Vagina (tissue), 2 donors: Measurements from ENCODE around the gene ZNF358. TPM values are rescaled to one million over a fixed set of nuclear protein-coding genes. Genes with fewer than 3 reads are reported as not detected.

ENCODE experiments used
- DNase-seq, 2 donors: peaks; one replicate each; pipeline ENCODE4 v3.0.0-alpha.2; 2017; ENCODE audit errors: extremely low spot score in 2 of 2
- H3K27ac ChIP-seq: fragments of 200-600 bp; sonication (generic); one replicate; pipeline ENCODE4 v1.5.1; 2019
- H3K27me3 ChIP-seq: fragments of 200-600 bp; sonication (generic); one replicate; pipeline ENCODE4 v1.5.1; 2019
- H3K36me3 ChIP-seq, 2 donors: fragments of 200-600 bp; sonication (generic); one replicate each; pipeline ENCODE4 v1.5.1; 2017 to 2019
- H3K4me1 ChIP-seq: fragments of 200-600 bp; sonication (generic); one replicate; pipeline ENCODE4 v1.5.1; 2019
- H3K4me3 ChIP-seq, 2 donors: fragments of 200-600 bp; sonication (generic); 1 replicate in 1 of 2; 2 replicates in 1 of 2; pipeline ENCODE4 v1.5.1; 2016 to 2019
- H3K9me3 ChIP-seq: fragments of 200-600 bp; sonication (generic); one replicate; pipeline ENCODE4 v1.5.1; 2019
- POLR2A ChIP-seq, 2 donors: fragments of 450-650 bp; IDR thresholded peaks; one replicate each; pipeline ENCODE4 v1.6.1; 2017; ENCODE audit warnings: antibody characterized with exemption in 2 of 2, mild to moderate bottlenecking in 2 of 2, moderate library complexity in 2 of 2
- POLR2AphosphoS5 ChIP-seq, 2 donors: sonication (generic); formaldehyde crosslinking; IDR thresholded peaks; one replicate each; pipeline ENCODE4 v1.9.0; 2017; ENCODE audit warnings: antibody characterized with exemption in 2 of 2, mild to moderate bottlenecking in 2 of 2, low read depth in 1 of 2; ENCODE audit not compliant: insufficient read depth in 1 of 2
- intact Hi-C: fragments of 100-400 bp; cut with DNase I; formaldehyde crosslinking; loops from one replicate; pipeline ENCODE4 v1.15.1; 2023
- total RNA-seq: library from RNA; depleted of rRNA; stranded (reverse); fragments of >200 nt; gene quantifications from one replicate; pipeline ENCODE4 v1.2.3, GENCODE V29; 2016
- TF ChIP-seq, protein P1 (sequence below), 3 experiments: fragments of 450-650 bp in 2 of 3; fragments of 200-600 bp in 1 of 3; sonication (generic) in 1 of 3; IDR thresholded peaks; one replicate each; pipeline ENCODE4 v1.5.1; 2017 to 2019; ENCODE audit warnings: antibody characterized with exemption in 3 of 3, mild to moderate bottlenecking in 2 of 3, moderate library complexity in 2 of 3

ZNF358 gene
- total RNA-seq, 1 donor from 2014 or later, result 87.4 TPM

DNA sequence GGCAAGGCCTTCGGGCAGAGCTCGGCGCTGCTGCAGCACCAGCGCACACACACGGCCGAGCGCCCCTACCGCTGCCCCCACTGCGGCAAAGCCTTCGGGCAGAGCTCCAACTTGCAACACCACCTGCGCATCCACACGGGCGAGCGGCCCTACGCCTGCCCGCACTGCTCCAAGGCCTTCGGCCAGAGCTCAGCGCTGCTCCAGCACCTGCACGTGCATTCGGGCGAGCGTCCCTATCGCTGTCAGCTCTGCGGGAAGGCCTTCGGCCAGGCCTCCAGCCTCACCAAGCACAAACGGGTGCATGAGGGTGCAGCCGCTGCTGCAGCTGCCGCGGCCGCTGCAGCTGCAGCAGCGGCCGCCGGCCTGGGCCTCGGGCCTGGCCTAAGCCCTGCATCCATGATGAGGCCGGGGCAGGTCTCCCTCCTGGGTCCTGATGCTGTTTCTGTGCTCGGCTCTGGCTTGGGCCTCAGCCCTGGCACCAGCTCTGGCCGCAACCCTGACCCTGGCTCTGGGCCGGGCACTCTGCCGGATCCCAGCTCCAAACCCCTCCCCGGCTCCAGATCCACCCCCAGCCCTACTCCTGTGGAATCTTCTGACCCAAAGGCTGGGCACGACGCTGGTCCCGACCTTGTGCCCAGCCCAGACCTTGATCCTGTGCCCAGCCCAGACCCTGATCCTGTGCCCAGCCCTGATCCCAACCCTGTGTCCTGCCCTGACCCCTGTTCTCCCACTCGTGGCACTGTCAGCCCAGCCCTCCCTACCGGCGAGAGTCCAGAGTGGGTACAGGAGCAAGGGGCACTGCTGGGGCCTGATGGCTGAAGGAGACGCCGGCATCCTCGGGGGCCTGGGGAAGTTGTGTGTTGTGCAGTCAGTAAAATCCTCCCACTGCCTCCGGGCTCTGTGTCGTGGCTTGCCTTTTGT, 4.5 kb downstream of the ZNF358 start:
- peaks cover 37% of the 10 kb centered on the region for H3K4me1 ChIP-seq
- no peaks in the 10 kb centered on the region for H3K27me3 ChIP-seq
- no peaks in the 10 kb centered on the region for H3K9me3 ChIP-seq
- TF ChIP-seq POLR2A (IDR thresholded peaks at IDR 0.05) (no peak), POLR2AphosphoS5 (IDR thresholded peaks at IDR 0.05; ENCODE audit: insufficient read depth in 1 of 2, low read depth in 1 of 2) (no peak)
- TF ChIP-seq, protein P1, sequence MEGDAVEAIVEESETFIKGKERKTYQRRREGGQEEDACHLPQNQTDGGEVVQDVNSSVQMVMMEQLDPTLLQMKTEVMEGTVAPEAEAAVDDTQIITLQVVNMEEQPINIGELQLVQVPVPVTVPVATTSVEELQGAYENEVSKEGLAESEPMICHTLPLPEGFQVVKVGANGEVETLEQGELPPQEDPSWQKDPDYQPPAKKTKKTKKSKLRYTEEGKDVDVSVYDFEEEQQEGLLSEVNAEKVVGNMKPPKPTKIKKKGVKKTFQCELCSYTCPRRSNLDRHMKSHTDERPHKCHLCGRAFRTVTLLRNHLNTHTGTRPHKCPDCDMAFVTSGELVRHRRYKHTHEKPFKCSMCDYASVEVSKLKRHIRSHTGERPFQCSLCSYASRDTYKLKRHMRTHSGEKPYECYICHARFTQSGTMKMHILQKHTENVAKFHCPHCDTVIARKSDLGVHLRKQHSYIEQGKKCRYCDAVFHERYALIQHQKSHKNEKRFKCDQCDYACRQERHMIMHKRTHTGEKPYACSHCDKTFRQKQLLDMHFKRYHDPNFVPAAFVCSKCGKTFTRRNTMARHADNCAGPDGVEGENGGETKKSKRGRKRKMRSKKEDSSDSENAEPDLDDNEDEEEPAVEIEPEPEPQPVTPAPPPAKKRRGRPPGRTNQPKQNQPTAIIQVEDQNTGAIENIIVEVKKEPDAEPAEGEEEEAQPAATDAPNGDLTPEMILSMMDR (IDR thresholded peaks at IDR 0.05), result no peak
- peaks cover 0 to 7% of the 10 kb centered on the region in 2 donors for H3K36me3 ChIP-seq
- intact Hi-C loops, result loop anchor here (10.0 kb wide), 1 partner anchor 126 kb away; no protein-coding TSS in a partner anchor
- H3K27ac ChIP-seq, result no peak overlapping the region
- no peak overlapping the region for H3K4me3 ChIP-seq
- no peak for DNase-seq

DNA sequence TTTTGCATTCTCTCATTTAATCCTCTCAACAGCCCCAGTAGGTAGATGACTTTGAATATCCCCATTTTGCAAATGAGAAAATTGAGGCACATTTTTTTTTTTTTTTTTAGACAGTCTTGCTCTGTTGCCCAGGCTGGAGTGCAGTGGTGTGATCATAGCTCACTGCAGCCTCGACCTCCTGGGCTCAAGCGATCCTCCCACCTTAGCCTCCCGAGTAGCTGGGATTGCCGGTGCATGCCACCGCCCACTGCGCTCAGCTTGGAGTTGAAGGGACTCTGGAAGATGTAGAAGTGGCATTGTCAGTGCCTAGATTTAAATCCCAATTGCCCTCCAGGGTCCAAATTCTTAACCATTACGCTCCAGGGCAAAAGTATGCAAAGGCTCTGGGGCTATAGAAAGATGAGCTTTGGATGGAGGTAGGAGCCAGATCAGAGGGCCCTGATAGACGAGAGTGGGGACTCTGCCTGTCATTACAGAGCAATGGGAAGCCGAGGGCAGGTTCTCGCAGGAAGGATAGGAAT, 5.7 kb downstream of the ZNF358 start:
- Histone ChIP-seq H3K4me3 (peak overlapping the region; percentile 58 to 74), H3K9me3 (no peaks in the 10 kb centered on the region), H3K4me1 (peaks cover 33% of the 10 kb centered on the region), H3K27me3 (no peaks in the 10 kb centered on the region), H3K27ac (peak overlapping the region; percentile 77), H3K36me3 (peaks cover 4 to 15% of the 10 kb centered on the region in 2 donors)
- intact Hi-C loops, result loop anchor here (10.0 kb wide), 1 partner anchor 127 kb away; no protein-coding TSS in a partner anchor
- DNase-seq, result no peak
- TF ChIP-seq, protein P1 (IDR thresholded peaks at IDR 0.05), result no peak
- TF ChIP-seq POLR2AphosphoS5 (IDR thresholded peaks at IDR 0.05; ENCODE audit: insufficient read depth in 1 of 2, low read depth in 1 of 2), result no peak
- TF ChIP-seq POLR2A (IDR thresholded peaks at IDR 0.05), result no peak

DNA sequence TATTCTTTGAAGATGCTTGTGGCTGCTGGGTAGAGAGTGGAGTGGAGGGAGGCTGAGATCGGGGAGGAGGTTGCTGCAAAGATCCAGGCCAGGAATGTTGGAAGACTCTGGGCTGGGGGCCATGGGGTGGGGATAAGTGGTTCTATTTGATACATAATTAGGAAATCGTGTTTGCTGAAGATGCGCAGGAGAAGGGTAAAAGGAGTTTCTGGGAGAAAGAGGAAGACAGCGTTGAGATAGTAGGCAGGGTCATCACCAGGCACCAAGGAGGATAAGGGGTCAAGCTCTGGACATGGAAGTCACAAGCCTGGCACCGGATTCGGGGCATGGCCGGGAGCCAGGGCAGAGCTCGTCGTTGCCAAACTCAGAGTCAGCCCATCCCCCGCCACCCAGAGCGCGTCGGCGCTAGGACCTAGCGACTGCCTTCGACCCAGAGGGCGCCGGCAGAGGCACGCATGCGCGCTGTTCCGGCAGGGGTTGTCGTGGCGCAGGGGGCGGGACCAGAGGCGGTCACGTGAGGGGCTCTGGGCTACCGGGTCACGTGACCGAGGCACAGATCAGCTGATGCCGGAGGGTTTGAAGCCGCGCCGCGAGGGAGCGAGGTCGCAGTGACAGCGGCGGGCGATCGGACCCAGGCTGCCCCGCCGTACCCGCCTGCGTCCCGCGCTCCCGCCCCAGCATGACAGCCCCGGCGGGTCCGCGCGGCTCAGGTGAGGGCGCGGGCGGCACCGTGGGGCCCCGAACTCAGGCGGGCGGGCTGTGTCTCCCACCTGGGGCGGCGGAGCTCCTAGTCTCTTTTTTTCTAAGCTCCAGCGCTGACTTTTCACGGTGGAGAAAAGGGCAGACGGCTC, 6.4 kb downstream of the ZNF358 start, which contains the start of gene MCOLN1:
TSS of gene MCOLN1 (plus strand) at position 553 of the 851 bp plus-strand sequence. CDS start at position 680, 127 bp downstream.
- H3K4me1 ChIP-seq, result peaks cover 26% of the 10 kb centered on the region
- intact Hi-C loops, result loop anchor here (10.0 kb wide), 1 partner anchor 127 kb away; no protein-coding TSS in a partner anchor
- H3K36me3 ChIP-seq, result peaks cover 4 to 20% of the 10 kb centered on the region in 2 donors
- no peaks in the 10 kb centered on the region for H3K27me3 ChIP-seq
- peak in 1 of 2 donors; percentile 97 for DNase-seq
- H3K27ac ChIP-seq, result peak within 1 kb of the TSS; percentile 77
- H3K4me3 ChIP-seq, result peak within 1 kb of the TSS; percentile 58 to 74
- peak in 1 of 2 donors; percentile 33 for TF ChIP-seq POLR2A (IDR thresholded peaks at IDR 0.05)
- TF ChIP-seq, protein P1 (IDR thresholded peaks at IDR 0.05), result peak in 2 of 3 experiments; percentile 15 to 36
- TF ChIP-seq POLR2AphosphoS5 (IDR thresholded peaks at IDR 0.05; ENCODE audit: insufficient read depth in 1 of 2, low read depth in 1 of 2), result peak; percentile 90 to 100
- H3K9me3 ChIP-seq, result no peaks in the 10 kb centered on the region

DNA sequence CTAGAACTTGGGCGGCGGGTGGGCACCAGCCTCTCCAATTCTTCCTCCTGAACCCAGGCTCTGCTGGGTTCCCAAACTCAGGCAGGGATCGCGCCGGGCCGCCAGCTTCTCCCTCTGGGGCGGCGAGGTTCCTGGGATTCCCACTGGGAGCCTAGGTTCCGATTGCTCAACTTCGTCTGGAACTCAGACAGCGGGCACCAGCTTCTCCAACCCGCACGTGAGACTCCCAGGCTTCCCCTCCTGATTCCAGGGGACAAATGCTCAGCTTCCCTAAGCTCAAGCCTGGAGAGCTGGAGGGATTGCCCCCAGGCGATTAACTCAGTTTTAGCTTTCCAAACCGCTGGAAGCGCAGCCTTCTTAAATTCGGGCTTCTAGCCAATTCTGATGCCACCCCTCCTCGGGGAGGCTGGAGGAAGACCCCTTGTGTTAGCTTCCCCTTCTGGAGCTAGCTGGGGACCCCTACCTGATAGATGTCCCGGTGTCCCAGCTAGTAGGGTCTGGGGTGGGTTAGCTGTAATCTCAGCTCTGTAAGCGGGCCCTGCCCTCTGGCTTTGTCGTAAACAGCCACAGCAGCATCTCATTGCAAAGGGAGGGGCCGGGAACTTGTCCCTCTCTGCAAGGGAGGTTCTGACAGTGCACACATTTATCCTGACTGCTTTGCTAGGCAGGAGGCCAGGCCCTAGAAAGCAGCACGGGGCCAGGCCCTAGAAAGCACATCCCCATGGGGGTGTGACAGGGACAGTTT, 7.2 kb downstream of the ZNF358 start:
- intact Hi-C loops, result loop anchor here (10.0 kb wide), 1 partner anchor 128 kb away; no protein-coding TSS in a partner anchor
- Histone ChIP-seq H3K27ac (peak overlapping the region; percentile 67), H3K4me1 (peaks cover 23% of the 10 kb centered on the region), H3K9me3 (no peaks in the 10 kb centered on the region), H3K4me3 (peak overlapping the region; percentile 58 to 74), H3K36me3 (peaks cover 4 to 20% of the 10 kb centered on the region in 2 donors), H3K27me3 (no peaks in the 10 kb centered on the region)
- no peak for DNase-seq
- no peak for TF ChIP-seq POLR2A (IDR thresholded peaks at IDR 0.05)
- no peak for TF ChIP-seq POLR2AphosphoS5 (IDR thresholded peaks at IDR 0.05; ENCODE audit: insufficient read depth in 1 of 2, low read depth in 1 of 2)
- TF ChIP-seq, protein P1 (IDR thresholded peaks at IDR 0.05), result no peak
